ENCODE results near the gene CEP170.

DNA sequence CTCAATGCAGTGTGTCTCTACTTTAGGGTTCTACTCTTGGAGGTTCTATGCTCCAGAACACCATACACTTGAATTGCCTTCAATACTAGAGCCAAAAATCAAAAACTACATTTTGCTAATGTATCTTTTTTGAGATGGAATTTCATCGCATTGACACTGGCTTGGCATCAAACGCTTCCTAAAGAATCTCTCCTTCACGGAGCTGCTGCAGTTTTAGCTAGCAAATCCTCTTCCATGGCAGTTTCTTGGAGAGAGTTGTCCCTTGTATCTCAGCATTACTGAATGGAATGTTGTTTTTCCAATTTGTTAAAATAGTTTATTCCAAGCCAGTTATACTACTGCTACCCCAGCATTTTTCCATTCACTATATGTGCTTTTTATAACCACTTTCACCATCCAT is 18.4 kb upstream of the CEP170 start:
- TF ChIP-seq, protein P1, sequence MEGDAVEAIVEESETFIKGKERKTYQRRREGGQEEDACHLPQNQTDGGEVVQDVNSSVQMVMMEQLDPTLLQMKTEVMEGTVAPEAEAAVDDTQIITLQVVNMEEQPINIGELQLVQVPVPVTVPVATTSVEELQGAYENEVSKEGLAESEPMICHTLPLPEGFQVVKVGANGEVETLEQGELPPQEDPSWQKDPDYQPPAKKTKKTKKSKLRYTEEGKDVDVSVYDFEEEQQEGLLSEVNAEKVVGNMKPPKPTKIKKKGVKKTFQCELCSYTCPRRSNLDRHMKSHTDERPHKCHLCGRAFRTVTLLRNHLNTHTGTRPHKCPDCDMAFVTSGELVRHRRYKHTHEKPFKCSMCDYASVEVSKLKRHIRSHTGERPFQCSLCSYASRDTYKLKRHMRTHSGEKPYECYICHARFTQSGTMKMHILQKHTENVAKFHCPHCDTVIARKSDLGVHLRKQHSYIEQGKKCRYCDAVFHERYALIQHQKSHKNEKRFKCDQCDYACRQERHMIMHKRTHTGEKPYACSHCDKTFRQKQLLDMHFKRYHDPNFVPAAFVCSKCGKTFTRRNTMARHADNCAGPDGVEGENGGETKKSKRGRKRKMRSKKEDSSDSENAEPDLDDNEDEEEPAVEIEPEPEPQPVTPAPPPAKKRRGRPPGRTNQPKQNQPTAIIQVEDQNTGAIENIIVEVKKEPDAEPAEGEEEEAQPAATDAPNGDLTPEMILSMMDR (IDR thresholded peaks at IDR 0.05), result no peak
- no peak for TF ChIP-seq POLR2A (IDR thresholded peaks at IDR 0.05)
- TF ChIP-seq EP300 (IDR thresholded peaks at IDR 0.05), result no peak
